ENCODE measurements around the gene NECAP2.

GRCh38 chr1:16430606-16431005, 9.9 kb upstream of the NECAP2 start:
- TF ChIP-seq CTCF (IDR thresholded peaks at IDR 0.05; ENCODE audit: low read length) = no peak
- TF ChIP-seq EZH2 (optimal IDR thresholded peaks at IDR 0.05; ENCODE audit: low read depth, low read length) = no peak
- TF ChIP-seq EZH2phosphoT487 (IDR thresholded peaks at IDR 0.05; ENCODE audit: low read length) = no peak
